ENCODE data around the gene IMMT. TPM values are rescaled to one million over a fixed set of nuclear protein-coding genes. Genes with fewer than 3 reads are reported as not detected.

Gene IMMT
- 103 to 122 TPM (median 112 TPM) in 5 replicates for total RNA-seq (2022; extraction: Qiagen RNA extraction; ENCODE audit: low read depth)

GRCh38 chr2:86195055-86195807 is at the start of gene IMMT:
IMMT (minus strand) TSS chr2:86195462; CDS start chr2:86195382, 80 bp downstream.

GRCh38 chr2:86105969-86106945 is 89.0 kb downstream of the IMMT start, which contains the start of gene PTCD3:
PTCD3 (plus strand) TSS chr2:86106235; CDS start chr2:86106248, 13 bp downstream.

GRCh38 chr2:86105252-86105968 is 89.9 kb downstream of the IMMT start, which contains the start of gene POLR1A:
POLR1A (minus strand) TSS chr2:86105886; CDS start chr2:86105776, 110 bp downstream.

Other genes starting within 250 kb of the IMMT start
- 15.5 to 28.0 TPM (median 22.7 TPM) in 5 replicates for gene POLR1A, start 89.6 kb downstream of the IMMT start, total RNA-seq (2022; extraction: Qiagen RNA extraction; ENCODE audit: low read depth)
- gene PTCD3, start 89.2 kb downstream of the IMMT start, total RNA-seq (2022; extraction: Qiagen RNA extraction; ENCODE audit: low read depth): 62.4 to 111 TPM (median 73.0 TPM) in 5 replicates
- 66.3 to 103 TPM (median 70.9 TPM) in 5 replicates for gene MRPL35, start 4.0 kb upstream of the IMMT start, total RNA-seq (2022; extraction: Qiagen RNA extraction; ENCODE audit: low read depth)
- 0.68 to 1.3 TPM (median 1.0 TPM) in 5 replicates for gene REEP1, start 142.2 kb upstream of the IMMT start, total RNA-seq (2022; extraction: Qiagen RNA extraction; ENCODE audit: low read depth)
- 18.1 to 47.5 TPM (median 26.4 TPM) in 5 replicates for gene KDM3A, start 245.9 kb upstream of the IMMT start, total RNA-seq (2022; extraction: Qiagen RNA extraction; ENCODE audit: low read depth)